HCT116 (cell line): ENCODE data around the gene SLCO4A1. TPM values are rescaled to one million over a fixed set of nuclear protein-coding genes. Genes with fewer than 3 reads are reported as not detected.

Experiments
- ATAC-seq: fragments of 200-7000 bp; cut with Tn5 transposase; 2 replicates; pipeline ENCODE4 v1.9.1; 2020; ENCODE audit warnings: mild to moderate bottlenecking, moderate library complexity
- BruUV-seq: library from RNA; stranded (reverse); fragments of 400-500 nt; replicated peaks from 2 replicates; lab custom pipeline; 2021; lab: Mats Ljungman, UMichigan
- CTCF ChIA-PET: fragments of 300-600 bp; sonication (Branson Sonifier 250); formaldehyde crosslinking; loops from one replicate; lab custom pipeline; 2021; ENCODE audit warnings: antibody characterized with exemption; lab: Charles Lee
- POLR2A ChIA-PET: fragments of 300-600, 350-600 bp; sonication (Branson Sonifier 250); formaldehyde crosslinking; loops from one replicate; lab custom pipeline; 2021; ENCODE audit warnings: antibody characterized with exemption; lab: Charles Lee
- RAD21 ChIA-PET, 2 experiments: fragments of 300-600 bp; sonication (Branson Sonifier 250); formaldehyde crosslinking; loops; one replicate each; lab custom pipeline; 2023; ENCODE audit warnings: low total read pairs in 2 of 2; ENCODE audit not compliant: uncharacterized antibody in 2 of 2, unreplicated experiment in 2 of 2, low non-redundant PET in 1 of 2; lab: Charles Lee
- DNase-seq: peaks from one replicate; pipeline ENCODE4 v3.0.0-alpha.2; 2010; ENCODE audit warnings: low read depth, low spot score
- H2AFZ ChIP-seq: fragments of 200-600 bp; shearing (Covaris generic), sonication (generic); 2 replicates; pipeline ENCODE4 v1.6.1; 2017; ENCODE audit warnings: low read depth, mixed run types, mixed read lengths, antibody characterized with exemption, low read length; ENCODE audit not compliant: poor library complexity, severe bottlenecking
- H3K27ac ChIP-seq: 2 replicates; pipeline ENCODE4 v1.5.1; 2012; ENCODE audit warnings: low read depth, low read length
- H3K27me3 ChIP-seq: fragments of 200-600 bp; sonication (generic); 2 replicates; pipeline ENCODE4 v1.6.1; 2016; ENCODE audit warnings: mixed run types, low read length, mixed read lengths; ENCODE audit not compliant: insufficient read depth
- H3K36me3 ChIP-seq, 2 experiments: fragments of 200-500 bp in 1 of 2; fragments of 200-600 bp in 1 of 2; sonication (Bioruptor generic) in 1 of 2; sonication (generic) in 1 of 2; 2 replicates each; pipeline versions ENCODE4 v1.5.1 to v1.6.1; 2014 to 2016; ENCODE audit warnings: low read length in 2 of 2, inconsistent platforms in 1 of 2, mixed read lengths in 1 of 2, mixed run types in 1 of 2; ENCODE audit not compliant: insufficient read depth in 2 of 2, control insufficient read depth in 1 of 2
- H3K4me1 ChIP-seq, 2 experiments: fragments of 200-600 bp in 1 of 2; sonication (generic) in 1 of 2; 2 replicates each; pipeline versions ENCODE4 v1.5.1 to v1.6.1; 2012 to 2017; ENCODE audit warnings: low read length in 2 of 2, inconsistent platforms in 1 of 2, mild to moderate bottlenecking in 1 of 2, mixed read lengths in 1 of 2, mixed run types in 1 of 2, moderate library complexity in 1 of 2; ENCODE audit not compliant: insufficient read depth in 2 of 2, control insufficient read depth in 1 of 2
- H3K4me2 ChIP-seq: fragments of 200-600 bp; sonication (generic); 2 replicates; pipeline ENCODE4 v1.6.1; 2017; ENCODE audit warnings: mixed run types, low read length, mixed read lengths
- H3K4me3 ChIP-seq, 2 experiments: fragments of 200-600 bp in 1 of 2; sonication (generic) in 1 of 2; replicated peaks in 1 of 2; 2 replicates each; pipeline ENCODE4 v1.5.1; 2011 to 2016; ENCODE audit warnings: low read length in 2 of 2, control low read depth in 1 of 2, low read depth in 1 of 2, mild to moderate bottlenecking in 1 of 2, mixed read lengths in 1 of 2, mixed run types in 1 of 2
- H3K79me2 ChIP-seq: fragments of 200-600 bp; sonication (generic); 2 replicates; pipeline ENCODE4 v1.6.1; 2017; ENCODE audit warnings: mild to moderate bottlenecking, mixed run types, low read length, moderate library complexity, mixed read lengths; ENCODE audit not compliant: insufficient read depth
- H3K9ac ChIP-seq: fragments of 200-600 bp; sonication (generic); 2 replicates; pipeline ENCODE4 v1.6.1; 2016; ENCODE audit warnings: low read length, mixed read lengths
- H3K9me2 ChIP-seq: fragments of 200-600 bp; sonication (generic), shearing (Covaris generic); 2 replicates; pipeline ENCODE4 v1.6.1; 2017; ENCODE audit warnings: mixed run types, mild to moderate bottlenecking, moderate library complexity; ENCODE audit not compliant: insufficient read depth
- H3K9me3 ChIP-seq, 2 experiments: fragments of 200-500 bp in 1 of 2; fragments of 200-600 bp in 1 of 2; sonication (Bioruptor generic) in 1 of 2; sonication (generic) in 1 of 2; 2 replicates each; pipeline ENCODE4 v1.6.1; 2014 to 2017; ENCODE audit warnings: low read length in 2 of 2, mixed read lengths in 2 of 2, inconsistent platforms in 1 of 2, low read depth in 1 of 2, mild to moderate bottlenecking in 1 of 2, mixed run types in 1 of 2, moderate library complexity in 1 of 2; ENCODE audit not compliant: control insufficient read depth in 1 of 2, insufficient read depth in 1 of 2
- H4K20me1 ChIP-seq: fragments of 200-600 bp; sonication (generic), shearing (Covaris generic); 2 replicates; pipeline ENCODE4 v1.6.1; 2017; ENCODE audit warnings: mixed run types, mild to moderate bottlenecking, moderate library complexity; ENCODE audit not compliant: insufficient read depth
- EGR1 ChIP-seq: IDR thresholded peaks from 2 replicates; pipeline ENCODE4 v1.6.1; 2012; ENCODE audit warnings: low read depth
- ELF1 ChIP-seq: IDR thresholded peaks from 2 replicates; pipeline ENCODE4 v1.6.1; 2012; ENCODE audit warnings: low read depth, borderline replicate concordance
- JUND ChIP-seq: IDR thresholded peaks from 2 replicates; pipeline ENCODE4 v1.6.1; 2012
- SP1 ChIP-seq: IDR thresholded peaks from 2 replicates; pipeline ENCODE4 v1.6.1; 2012; ENCODE audit warnings: low read depth
- SRF ChIP-seq: IDR thresholded peaks from 2 replicates; pipeline ENCODE4 v1.6.1; 2012; ENCODE audit warnings: low read depth
- ZFX ChIP-seq: fragments of 450-650 bp; IDR thresholded peaks from 2 replicates; pipeline ENCODE4 v1.6.1; 2017
- intact Hi-C: fragments of 100-400 bp; cut with micrococcal nuclease; formaldehyde crosslinking; loops from 2 replicates; pipeline ENCODE4 v1.10.0; 2022
- total RNA-seq: library from RNA; stranded (reverse); gene quantifications from one replicate; pipeline ENCODE4 v1.2.1, GENCODE V29; 2021; ENCODE audit not compliant: unreplicated experiment

The SLCO4A1 gene
- total RNA-seq, 1 experiment from 2014 or later, result 107 TPM

GRCh38 chr20:62677678-62678077, 35.4 kb downstream of the SLCO4A1 start:
- Histone ChIP-seq H3K27ac (no peak overlapping the region), H3K79me2 (no peaks in the 10 kb centered on the region), H3K9me2 (no peaks in the 10 kb centered on the region), H3K36me3 (no peaks in the 10 kb centered on the region), H4K20me1 (no peaks in the 10 kb centered on the region), H3K4me1 (peaks cover 0 to 10% of the 10 kb centered on the region in 2 experiments; a peak in 1 of 4 replicates), H3K4me2 (no peak overlapping the region), H3K9ac (no peak overlapping the region), H3K9me3 (peaks cover 0 to 6% of the 10 kb centered on the region in 2 experiments; a peak in 1 of 4 replicates), H3K4me3 (no peak overlapping the region), H3K27me3 (no peaks in the 10 kb centered on the region), H2AFZ (no peak overlapping the region)
- CTCF ChIA-PET, result no interaction called here
- DNase-seq (no peak), ATAC-seq (no peak)
- BruUV-seq, result no TSS peak
- TF ChIP-seq SP1 (no peak), ELF1 (no peak), ZFX (no peak)
- intact Hi-C loops, result no loop called here
- RAD21 ChIA-PET, result no interaction called here
- POLR2A ChIA-PET, result interaction anchor here (1.2 kb wide), 1 partner anchor 30 kb away, joined by 4 read pairs; no protein-coding TSS in a partner anchor

GRCh38 chr20:62678553-62678952, 36.2 kb downstream of the SLCO4A1 start:
- no peak for TF ChIP-seq SRF
- no peak for TF ChIP-seq JUND
- no peak for TF ChIP-seq EGR1
- TF ChIP-seq ZFX, result no peak
- no TSS peak for BruUV-seq
- intact Hi-C loops, result no loop called here
- peaks cover 0 to 10% of the 10 kb centered on the region in 2 experiments; a peak in 1 of 4 replicates for H3K4me1 ChIP-seq
- H3K4me2 ChIP-seq, result no peak overlapping the region
- no peak overlapping the region for H3K9ac ChIP-seq
- H3K27ac ChIP-seq, result no peak overlapping the region
- no peak overlapping the region for H3K4me3 ChIP-seq
- POLR2A ChIA-PET, result interaction anchor here (0.8 to 1.2 kb wide), 2 partner anchors 29 to 125 kb away, joined by 3 to 4 read pairs; no protein-coding TSS in a partner anchor
- H3K9me2 ChIP-seq, result no peaks in the 10 kb centered on the region
- ATAC-seq, result no peak
- no peaks in the 10 kb centered on the region for H4K20me1 ChIP-seq
- H3K27me3 ChIP-seq, result no peaks in the 10 kb centered on the region
- H2AFZ ChIP-seq, result no peak overlapping the region
- H3K9me3 ChIP-seq, result peaks cover 0 to 6% of the 10 kb centered on the region in 2 experiments; a peak in 1 of 4 replicates
- RAD21 ChIA-PET, result no interaction called here
- H3K36me3 ChIP-seq, result no peaks in the 10 kb centered on the region
- no peak for DNase-seq
- no peaks in the 10 kb centered on the region for H3K79me2 ChIP-seq
- CTCF ChIA-PET, result no interaction called here
